GM20431 (cell line): ENCODE measurements around the gene RASD2.

ENCODE experiments used
- in situ Hi-C: fragments of 300-500 bp; cut with MseI, MboI; formaldehyde crosslinking; loops from one replicate; pipeline ENCODE4 v1.15.0; 2020; ENCODE audit warnings: low sequenced_read_pairs; ENCODE audit not compliant: unreplicated experiment

The RASD2 gene

GRCh38 chr22:35597692-35598395 is 57.2 kb downstream of the RASD2 start:
- in situ Hi-C loops, result no loop called here

GRCh38 chr22:35598396-35598710 is 57.7 kb downstream of the RASD2 start:
- in situ Hi-C loops, result no loop called here

GRCh38 chr22:35599364-35599763 is 58.7 kb downstream of the RASD2 start:
- in situ Hi-C loops, result no loop called here

GRCh38 chr22:35600476-35600875 is 59.8 kb downstream of the RASD2 start:
- in situ Hi-C loops, result loop anchor here (25.0 kb wide), 1 partner anchor 537 kb away; no protein-coding TSS in a partner anchor

- in situ Hi-C loops, result loop anchor here (25.0 kb wide), 1 partner anchor 536 kb away; no protein-coding TSS in a partner anchor
Observed at GRCh38 chr22:35601013-35601580, 60.5 kb downstream of the RASD2 start.

- in situ Hi-C loops, result loop anchor here (25.0 kb wide), 1 partner anchor 535 kb away; no protein-coding TSS in a partner anchor
Observed at GRCh38 chr22:35601743-35602615, 61.3 kb downstream of the RASD2 start.
